ENCODE data around the gene DOK4. TPM values are rescaled to one million over a fixed set of nuclear protein-coding genes. Genes with fewer than 3 reads are reported as not detected.

DOK4 gene
- total RNA-seq, 1 experiment from 2014 or later, result 6.8 TPM

DNA sequence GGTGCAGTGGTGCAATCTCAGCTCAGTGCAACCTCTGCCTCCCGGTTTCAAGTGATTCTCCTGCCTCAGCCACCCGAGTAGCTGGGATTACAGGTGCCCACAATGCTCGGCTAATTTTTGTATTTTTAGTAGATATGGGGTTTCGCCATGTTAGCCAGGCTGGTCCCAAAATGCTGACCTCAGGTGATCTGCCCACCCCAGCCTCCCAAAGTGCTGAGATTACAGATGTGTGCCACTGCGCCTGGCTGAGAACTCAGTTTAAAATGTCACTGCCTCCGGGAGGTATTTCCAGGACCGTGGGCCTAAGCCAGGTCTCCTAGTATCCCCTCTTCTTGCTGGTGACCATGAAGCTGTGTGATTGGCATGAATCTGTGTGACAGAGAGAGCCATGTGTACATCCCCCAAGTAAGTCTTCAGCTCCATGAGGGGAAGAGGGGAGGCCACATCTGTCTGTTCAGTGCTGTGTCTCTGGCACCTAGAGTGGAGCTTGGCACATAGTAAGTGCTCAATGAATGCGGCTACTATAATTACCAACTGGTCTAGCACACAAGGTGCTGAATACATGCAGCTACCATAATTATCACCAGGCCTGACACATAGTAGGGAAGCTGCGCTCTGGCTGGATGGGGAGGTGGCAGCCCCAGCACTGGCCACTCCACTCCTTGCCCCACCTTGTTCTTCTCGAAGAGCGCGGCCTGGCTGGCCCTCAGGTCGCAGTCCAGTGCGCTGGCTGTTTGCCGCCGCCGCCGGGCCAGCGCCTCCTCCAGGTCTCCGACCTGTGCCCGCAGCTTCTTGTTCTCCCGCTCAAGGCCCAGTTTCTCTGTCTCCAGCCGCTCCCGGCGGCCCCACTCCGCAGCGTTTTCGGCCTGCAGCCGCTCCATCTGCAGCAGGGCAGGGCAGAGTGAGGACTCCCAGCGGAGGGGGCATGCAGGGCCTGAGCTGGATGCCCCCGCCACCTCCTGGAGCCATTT lies 31.4 kb upstream of the DOK4 start:
- ATAC-seq (no peak), DNase-seq (ENCODE audit: low read depth, low spot score) (no peak)
- in situ Hi-C loops (cut with HindIII; ENCODE audit: low pct_unique_long_range_greater_than_20kb, low sequenced_read_pairs), result no loop called here
- Histone ChIP-seq H3K27me3 (ENCODE audit: control insufficient read depth, insufficient read depth, low read length) (no peaks in the 10 kb centered on the region), H3K27ac (ENCODE audit: low read length) (no peak overlapping the region), H3K9me3 (ENCODE audit: control insufficient read depth, insufficient read depth, low read depth, low read length) (no peaks in the 10 kb centered on the region), H3K36me3 (ENCODE audit: control insufficient read depth, insufficient read depth, low read length) (no peaks in the 10 kb centered on the region), H3K4me1 (ENCODE audit: control insufficient read depth, insufficient read depth, low read length) (no peaks in the 10 kb centered on the region), H3K4me3 (ENCODE audit: low read depth in 2 of 2, low read length in 2 of 2) (no peak overlapping the region)
- no peak for TF ChIP-seq POLR2AphosphoS5 (IDR thresholded peaks at IDR 0.05; ENCODE audit: low read depth, low read length)
- no peak for TF ChIP-seq SIN3A (IDR thresholded peaks at IDR 0.05; ENCODE audit: borderline replicate concordance, insufficient read depth, low read depth, low read length)
- TF ChIP-seq, protein P1, sequence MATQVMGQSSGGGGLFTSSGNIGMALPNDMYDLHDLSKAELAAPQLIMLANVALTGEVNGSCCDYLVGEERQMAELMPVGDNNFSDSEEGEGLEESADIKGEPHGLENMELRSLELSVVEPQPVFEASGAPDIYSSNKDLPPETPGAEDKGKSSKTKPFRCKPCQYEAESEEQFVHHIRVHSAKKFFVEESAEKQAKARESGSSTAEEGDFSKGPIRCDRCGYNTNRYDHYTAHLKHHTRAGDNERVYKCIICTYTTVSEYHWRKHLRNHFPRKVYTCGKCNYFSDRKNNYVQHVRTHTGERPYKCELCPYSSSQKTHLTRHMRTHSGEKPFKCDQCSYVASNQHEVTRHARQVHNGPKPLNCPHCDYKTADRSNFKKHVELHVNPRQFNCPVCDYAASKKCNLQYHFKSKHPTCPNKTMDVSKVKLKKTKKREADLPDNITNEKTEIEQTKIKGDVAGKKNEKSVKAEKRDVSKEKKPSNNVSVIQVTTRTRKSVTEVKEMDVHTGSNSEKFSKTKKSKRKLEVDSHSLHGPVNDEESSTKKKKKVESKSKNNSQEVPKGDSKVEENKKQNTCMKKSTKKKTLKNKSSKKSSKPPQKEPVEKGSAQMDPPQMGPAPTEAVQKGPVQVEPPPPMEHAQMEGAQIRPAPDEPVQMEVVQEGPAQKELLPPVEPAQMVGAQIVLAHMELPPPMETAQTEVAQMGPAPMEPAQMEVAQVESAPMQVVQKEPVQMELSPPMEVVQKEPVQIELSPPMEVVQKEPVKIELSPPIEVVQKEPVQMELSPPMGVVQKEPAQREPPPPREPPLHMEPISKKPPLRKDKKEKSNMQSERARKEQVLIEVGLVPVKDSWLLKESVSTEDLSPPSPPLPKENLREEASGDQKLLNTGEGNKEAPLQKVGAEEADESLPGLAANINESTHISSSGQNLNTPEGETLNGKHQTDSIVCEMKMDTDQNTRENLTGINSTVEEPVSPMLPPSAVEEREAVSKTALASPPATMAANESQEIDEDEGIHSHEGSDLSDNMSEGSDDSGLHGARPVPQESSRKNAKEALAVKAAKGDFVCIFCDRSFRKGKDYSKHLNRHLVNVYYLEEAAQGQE (IDR thresholded peaks at IDR 0.05; ENCODE audit: insufficient read depth in 1 of 2, low read depth in 2 of 2, low read length in 1 of 2), result no peak
- TF ChIP-seq, protein P2, sequence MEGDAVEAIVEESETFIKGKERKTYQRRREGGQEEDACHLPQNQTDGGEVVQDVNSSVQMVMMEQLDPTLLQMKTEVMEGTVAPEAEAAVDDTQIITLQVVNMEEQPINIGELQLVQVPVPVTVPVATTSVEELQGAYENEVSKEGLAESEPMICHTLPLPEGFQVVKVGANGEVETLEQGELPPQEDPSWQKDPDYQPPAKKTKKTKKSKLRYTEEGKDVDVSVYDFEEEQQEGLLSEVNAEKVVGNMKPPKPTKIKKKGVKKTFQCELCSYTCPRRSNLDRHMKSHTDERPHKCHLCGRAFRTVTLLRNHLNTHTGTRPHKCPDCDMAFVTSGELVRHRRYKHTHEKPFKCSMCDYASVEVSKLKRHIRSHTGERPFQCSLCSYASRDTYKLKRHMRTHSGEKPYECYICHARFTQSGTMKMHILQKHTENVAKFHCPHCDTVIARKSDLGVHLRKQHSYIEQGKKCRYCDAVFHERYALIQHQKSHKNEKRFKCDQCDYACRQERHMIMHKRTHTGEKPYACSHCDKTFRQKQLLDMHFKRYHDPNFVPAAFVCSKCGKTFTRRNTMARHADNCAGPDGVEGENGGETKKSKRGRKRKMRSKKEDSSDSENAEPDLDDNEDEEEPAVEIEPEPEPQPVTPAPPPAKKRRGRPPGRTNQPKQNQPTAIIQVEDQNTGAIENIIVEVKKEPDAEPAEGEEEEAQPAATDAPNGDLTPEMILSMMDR (IDR thresholded peaks at IDR 0.05), result no peak
- no peak for TF ChIP-seq TCF7L2 (IDR thresholded peaks at IDR 0.05; ENCODE audit: low read depth, low read length)
- intact Hi-C loops (cut with micrococcal nuclease; ENCODE audit: unreplicated experiment), result loop anchor here (5.0 to 10.0 kb wide), 3 partner anchors 53 to 215 kb away; partner anchors contain the start of gene POLR2C
- CTCF ChIA-PET, result interaction anchor here (0.6 kb wide), 1 partner anchor 21 kb away, joined by 4 read pairs; no protein-coding TSS in a partner anchor
- POLR2A ChIA-PET, result no interaction called here
- BruUV-seq (replicated peaks), result no TSS peak

DNA sequence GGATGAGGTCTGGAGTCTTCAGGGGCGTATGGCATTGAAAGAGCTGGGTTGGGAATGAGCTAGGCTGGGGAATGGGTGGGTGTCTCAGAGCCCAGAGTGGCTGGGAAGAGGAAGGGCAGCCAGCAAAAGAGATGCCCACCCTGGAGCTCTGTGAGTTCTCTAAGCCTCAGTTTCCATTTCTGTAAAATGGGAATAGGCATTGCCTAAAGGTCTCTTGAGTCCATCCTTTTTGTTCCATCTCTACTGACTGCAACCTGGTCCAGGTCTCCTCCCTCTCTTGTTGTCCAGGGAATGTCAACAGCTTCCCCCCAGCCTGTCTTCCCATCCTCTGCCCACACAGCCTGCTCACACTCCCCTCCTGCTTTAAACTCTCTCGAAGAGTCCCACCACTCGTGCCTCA lies 30.5 kb upstream of the DOK4 start:
- intact Hi-C loops (cut with micrococcal nuclease; ENCODE audit: unreplicated experiment), result loop anchor here (5.0 to 10.0 kb wide), 3 partner anchors 52 to 214 kb away; partner anchors contain the start of gene POLR2C
- Histone ChIP-seq H3K4me3 (ENCODE audit: low read depth in 2 of 2, low read length in 2 of 2) (no peak overlapping the region), H3K36me3 (ENCODE audit: control insufficient read depth, insufficient read depth, low read length) (no peaks in the 10 kb centered on the region), H3K27me3 (ENCODE audit: control insufficient read depth, insufficient read depth, low read length) (no peaks in the 10 kb centered on the region), H3K4me1 (ENCODE audit: control insufficient read depth, insufficient read depth, low read length) (no peaks in the 10 kb centered on the region), H3K9me3 (ENCODE audit: control insufficient read depth, insufficient read depth, low read depth, low read length) (no peaks in the 10 kb centered on the region), H3K27ac (ENCODE audit: low read length) (no peak overlapping the region)
- CTCF ChIA-PET, result interaction anchor here (0.6 kb wide), 1 partner anchor 22 kb away, joined by 4 read pairs; no protein-coding TSS in a partner anchor
- in situ Hi-C loops (cut with HindIII; ENCODE audit: low pct_unique_long_range_greater_than_20kb, low sequenced_read_pairs), result no loop called here
- DNase-seq (ENCODE audit: low read depth, low spot score) (no peak), ATAC-seq (no peak)
- TF ChIP-seq TCF7L2 (IDR thresholded peaks at IDR 0.05; ENCODE audit: low read depth, low read length), result no peak
- TF ChIP-seq, protein P1 (IDR thresholded peaks at IDR 0.05; ENCODE audit: insufficient read depth in 1 of 2, low read depth in 2 of 2, low read length in 1 of 2), result no peak
- TF ChIP-seq, protein P2 (IDR thresholded peaks at IDR 0.05), result no peak
- no peak for TF ChIP-seq POLR2AphosphoS5 (IDR thresholded peaks at IDR 0.05; ENCODE audit: low read depth, low read length)
- no peak for TF ChIP-seq SIN3A (IDR thresholded peaks at IDR 0.05; ENCODE audit: borderline replicate concordance, insufficient read depth, low read depth, low read length)
- BruUV-seq (replicated peaks), result no TSS peak
- POLR2A ChIA-PET, result no interaction called here

All from Panc1 (cell line).